Measurements from ENCODE around the gene CDC42EP4. TPM values are rescaled to one million over a fixed set of nuclear protein-coding genes. Genes with fewer than 3 reads are reported as not detected.
"Not testable (repeated sequence)": the region's sequence is repeated elsewhere in the genome, so short reads cannot be mapped to it uniquely, and the experiment has no call there.

Gene CDC42EP4
- total and polyA plus RNA-seq, 2 experiments from 2014 or later: 62.4 to 82.7 TPM

GRCh38 chr17:73265646-73266640, 45.9 kb downstream of the CDC42EP4 start:
- Histone ChIP-seq H3K4me1 (ENCODE audit: insufficient read depth) (peaks cover 21% of the 10 kb centered on the region), H2AFZ (no peak overlapping the region), H3K27ac (no peak overlapping the region), H4K20me1 (ENCODE audit: insufficient read depth, poor library complexity, severe bottlenecking) (no peaks in the 10 kb centered on the region), H3K4me3 (no peak overlapping the region), H3K36me3 (replicated peaks; ENCODE audit: insufficient read depth, low read depth) (no peaks in the 10 kb centered on the region), H3K27me3 (no peaks in the 10 kb centered on the region), H3K4me2 (no peak overlapping the region), H3K9me3 (ENCODE audit: low read depth) (no peaks in the 10 kb centered on the region), H3K9me2 (replicated peaks; ENCODE audit: insufficient read depth) (no peaks in the 10 kb centered on the region), H3K79me2 (no peaks in the 10 kb centered on the region)
- TF ChIP-seq EZH2 (IDR thresholded peaks at IDR 0.05; ENCODE audit: borderline replicate concordance): no peak
- no peak for TF ChIP-seq EZH2phosphoT487 (IDR thresholded peaks at IDR 0.05; ENCODE audit: low read depth, severe bottlenecking, unreplicated experiment)
- TF ChIP-seq CTCF (IDR thresholded peaks at IDR 0.05; ENCODE audit: poor library complexity): no peak
- 93% methylated on average over 24 of the region's 24 CpGs for WGBS (ENCODE audit: low lambda C conversion rate, missing lambda C conversion rate)
- no peak for DNase-seq (ENCODE audit: low spot score)

- DNase-seq (ENCODE audit: low spot score); H3K27me3 ChIP-seq; H3K9me2 ChIP-seq (replicated peaks; ENCODE audit: insufficient read depth); H3K36me3 ChIP-seq (replicated peaks; ENCODE audit: insufficient read depth, low read depth); H3K27ac ChIP-seq; H3K4me3 ChIP-seq; H3K9me3 ChIP-seq (ENCODE audit: low read depth); H3K79me2 ChIP-seq; H2AFZ ChIP-seq; H4K20me1 ChIP-seq (ENCODE audit: insufficient read depth, poor library complexity, severe bottlenecking); H3K4me2 ChIP-seq: not testable (repeated sequence)
- WGBS (ENCODE audit: low lambda C conversion rate, missing lambda C conversion rate): 85% methylated on average over 2 of the region's 2 CpGs
- peaks cover 21% of the 10 kb centered on the region for H3K4me1 ChIP-seq (ENCODE audit: insufficient read depth)
These were observed 47.4 kb downstream of the CDC42EP4 start for GRCh38 chr17:73264448-73264847.

GRCh38 chr17:73262676-73263642, 48.8 kb downstream of the CDC42EP4 start:
- H3K4me3 ChIP-seq: no peak overlapping the region

More at GRCh38 chr17:73262676-73263642, 48.8 kb downstream of the CDC42EP4 start:
- no peaks in the 10 kb centered on the region for H3K9me3 ChIP-seq (ENCODE audit: low read depth)
- H3K79me2 ChIP-seq: no peaks in the 10 kb centered on the region
- TF ChIP-seq EZH2 (IDR thresholded peaks at IDR 0.05; ENCODE audit: borderline replicate concordance) (no peak), CTCF (IDR thresholded peaks at IDR 0.05; ENCODE audit: poor library complexity) (no peak), EZH2phosphoT487 (IDR thresholded peaks at IDR 0.05; ENCODE audit: low read depth, severe bottlenecking, unreplicated experiment) (no peak)
- H3K27me3 ChIP-seq: no peaks in the 10 kb centered on the region
- 65% methylated on average over 12 of the region's 12 CpGs for WGBS (ENCODE audit: low lambda C conversion rate, missing lambda C conversion rate)
- H2AFZ ChIP-seq: no peak overlapping the region
- H3K4me1 ChIP-seq (ENCODE audit: insufficient read depth): peaks cover 21% of the 10 kb centered on the region
- no peak for DNase-seq (ENCODE audit: low spot score)
- H3K4me2 ChIP-seq: peak overlapping the region; percentile 69
- H3K9me2 ChIP-seq (replicated peaks; ENCODE audit: insufficient read depth): no peaks in the 10 kb centered on the region
- no peaks in the 10 kb centered on the region for H3K36me3 ChIP-seq (replicated peaks; ENCODE audit: insufficient read depth, low read depth)
- no peaks in the 10 kb centered on the region for H4K20me1 ChIP-seq (ENCODE audit: insufficient read depth, poor library complexity, severe bottlenecking)
- H3K27ac ChIP-seq: peak overlapping the region; percentile 94
